NCI-H1092 (cell line): ENCODE data around the gene CCDC34.

Source experiments
- DNase-seq: peaks from one replicate; lab custom pipeline; 2025; lab: John Stamatoyannopoulos, UW

CCDC34 gene

DNA sequence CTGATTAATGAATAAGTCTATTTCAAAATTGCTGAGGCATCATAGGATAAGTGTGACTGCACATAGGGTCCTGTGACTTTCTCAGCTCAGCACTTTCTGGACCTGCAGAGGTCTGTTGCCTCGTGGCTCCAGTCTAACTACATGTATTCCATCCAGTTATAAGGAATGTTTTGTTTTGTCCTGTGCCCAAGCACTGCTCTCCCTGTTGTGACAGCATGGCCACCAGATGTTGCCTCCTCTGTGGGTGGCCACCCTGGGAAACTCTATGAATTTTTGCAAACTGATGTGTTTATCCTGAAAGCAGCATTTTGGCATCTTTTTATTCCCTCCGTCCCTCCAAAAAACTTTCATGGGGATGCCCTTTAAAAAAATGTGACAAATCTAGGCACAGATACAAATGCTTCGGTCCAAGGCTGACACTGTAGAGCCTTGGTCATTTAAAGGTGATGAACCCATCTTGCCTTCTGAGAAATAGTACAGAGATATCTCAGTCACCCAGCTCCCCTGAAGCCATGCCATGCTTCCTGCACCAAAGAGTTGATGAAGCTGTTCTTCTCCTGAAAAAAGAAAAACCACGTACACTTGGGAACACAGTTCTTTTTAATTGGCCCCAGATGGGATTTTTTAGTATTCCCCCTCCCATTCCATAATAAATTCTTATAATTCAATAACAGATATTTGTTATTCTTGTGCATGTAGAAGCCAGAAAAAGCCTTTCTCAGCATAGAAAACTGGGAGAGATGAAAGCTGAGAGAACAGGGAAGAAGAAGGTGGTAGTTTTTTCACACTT lies 72.6 kb downstream of the CCDC34 start:
- DNase-seq, result no peak
